ENCODE results near the gene LRP8. TPM values are rescaled to one million over a fixed set of nuclear protein-coding genes. Genes with fewer than 3 reads are reported as not detected.
A peak's percentile ranks its signal among the peaks of the same experiment; 100 is the strongest.

Gene LRP8
- total and polyA plus RNA-seq, 2 donors (not counting 1 experiment from before 2014, with no cell fraction given), result 7.8 to 9.4 TPM

GRCh38 chr1:53321366-53321765 lies 6.5 kb downstream of the LRP8 start:
- no peaks in the 10 kb centered on the region for H3K27me3 ChIP-seq (replicated peaks in 1 of 4; ENCODE audit: control extremely low read depth in 1 of 4, control insufficient read depth in 3 of 4, insufficient read depth in 4 of 4, low read length in 3 of 4)
- Mint-ChIP-seq H3K4me3 (no peak overlapping the region), H3K27me3 (no peaks in the 10 kb centered on the region), H3K9me3 (ENCODE audit: insufficient read depth) (no peaks in the 10 kb centered on the region), H3K4me1 (peaks cover 33% of the 10 kb centered on the region), H3K27ac (no peak overlapping the region)
- no peak overlapping the region for H3K27ac ChIP-seq (ENCODE audit: low read length in 2 of 2)
- H4K20me1 ChIP-seq (ENCODE audit: control insufficient read depth, insufficient read depth, low read length, poor library complexity, severe bottlenecking), result no peaks in the 10 kb centered on the region
- WGBS (ENCODE audit: insufficient coverage), result 10% methylated on average over 4 of the region's 5 CpGs
- H3K36me3 ChIP-seq (replicated peaks in 1 of 2; ENCODE audit: control extremely low read depth in 1 of 2, control insufficient read depth in 1 of 2, extremely low read depth in 1 of 2, insufficient read depth in 2 of 2, low read length in 1 of 2), result no peaks in the 10 kb centered on the region
- H3K79me2 ChIP-seq (ENCODE audit: control insufficient read depth, insufficient read depth, low read length), result peaks cover 5% of the 10 kb centered on the region
- no peak overlapping the region for H3K9ac ChIP-seq (ENCODE audit: low read length)
- intact Hi-C loops (cut with micrococcal nuclease), result loop anchor here (10.0 kb wide), 2 partner anchors 307 to 563 kb away; partner anchors contain the start of gene YIPF1
- peak; percentile 43 for DNase-seq
- no peak overlapping the region for H2AFZ ChIP-seq (ENCODE audit: insufficient read depth, low read depth, low read length, poor library complexity, severe bottlenecking)
- no peak overlapping the region for H3K4me3 ChIP-seq (ENCODE audit: control extremely low read depth in 1 of 5, extremely low read depth in 1 of 5, insufficient read depth in 1 of 5, low read depth in 2 of 5, low read length in 4 of 5)
- H3K9me3 ChIP-seq (ENCODE audit: control extremely low read depth in 1 of 3, control insufficient read depth in 2 of 3, insufficient read depth in 1 of 3, low read length in 2 of 3), result no peaks in the 10 kb centered on the region
- H3K4me2 ChIP-seq (replicated peaks; ENCODE audit: low read depth, low read length, poor library complexity, severe bottlenecking), result no peak overlapping the region
- no peak for ATAC-seq (ENCODE audit: low read depth)
- ChIA-PET CTCF (no interaction called here), POLR2A (no interaction called here)
- H3K4me1 ChIP-seq (ENCODE audit: control insufficient read depth in 2 of 2, insufficient read depth in 2 of 2, low read length in 2 of 2), result peaks cover 10 to 35% of the 10 kb centered on the region in 2 donors
- TF ChIP-seq CTCF (IDR thresholded peaks at IDR 0.05) (no peak), EZH2 (IDR thresholded peaks at IDR 0.05; ENCODE audit: borderline replicate concordance, insufficient read depth, low read depth, low read length, poor library complexity, severe bottlenecking) (no peak)

DNA sequence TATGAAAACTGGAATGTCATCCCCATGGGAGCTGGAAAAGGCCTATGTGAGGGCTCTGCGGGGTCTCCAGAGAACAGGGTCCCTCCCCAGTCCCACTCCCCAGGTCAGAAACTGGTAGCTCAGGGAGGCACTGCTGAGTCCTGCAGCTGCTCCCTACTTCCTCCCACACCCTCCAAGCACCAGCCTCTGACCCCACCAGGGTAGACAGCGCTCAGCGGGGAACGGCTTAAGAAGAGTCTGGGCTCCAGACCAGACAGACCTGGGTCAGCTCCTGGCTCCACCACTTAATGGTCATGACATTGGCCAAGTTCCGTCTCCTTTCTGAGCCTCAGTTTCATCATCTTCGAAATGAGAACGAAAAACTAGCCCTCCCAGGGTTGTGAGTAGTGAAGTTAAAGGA lies 7.2 kb downstream of the LRP8 start:
- H3K4me2 ChIP-seq (replicated peaks; ENCODE audit: low read depth, low read length, poor library complexity, severe bottlenecking), result no peak overlapping the region
- intact Hi-C loops (cut with micrococcal nuclease), result loop anchor here (10.0 kb wide), 2 partner anchors 306 to 564 kb away; partner anchors contain the start of gene YIPF1
- ChIA-PET CTCF (no interaction called here), POLR2A (no interaction called here)
- H3K9me3 Mint-ChIP-seq (ENCODE audit: insufficient read depth), result no peaks in the 10 kb centered on the region
- peaks cover 8 to 36% of the 10 kb centered on the region in 2 donors for H3K4me1 ChIP-seq (ENCODE audit: control insufficient read depth in 2 of 2, insufficient read depth in 2 of 2, low read length in 2 of 2)
- DNase-seq (no peak), ATAC-seq (ENCODE audit: low read depth) (no peak)
- H3K27ac ChIP-seq (ENCODE audit: low read length in 2 of 2), result no peak overlapping the region
- H3K4me3 ChIP-seq (ENCODE audit: control extremely low read depth in 1 of 5, extremely low read depth in 1 of 5, insufficient read depth in 1 of 5, low read depth in 2 of 5, low read length in 4 of 5), result no peak overlapping the region
- no peaks in the 10 kb centered on the region for H3K27me3 ChIP-seq (replicated peaks in 1 of 4; ENCODE audit: control extremely low read depth in 1 of 4, control insufficient read depth in 3 of 4, insufficient read depth in 4 of 4, low read length in 3 of 4)
- H3K9me3 ChIP-seq (ENCODE audit: control extremely low read depth in 1 of 3, control insufficient read depth in 2 of 3, insufficient read depth in 1 of 3, low read length in 2 of 3), result no peaks in the 10 kb centered on the region
- H3K79me2 ChIP-seq (ENCODE audit: control insufficient read depth, insufficient read depth, low read length), result peaks cover 7% of the 10 kb centered on the region
- no peak overlapping the region for H3K4me3 Mint-ChIP-seq
- H4K20me1 ChIP-seq (ENCODE audit: control insufficient read depth, insufficient read depth, low read length, poor library complexity, severe bottlenecking), result no peaks in the 10 kb centered on the region
- H3K27me3 Mint-ChIP-seq, result no peaks in the 10 kb centered on the region
- no peak for TF ChIP-seq EZH2 (IDR thresholded peaks at IDR 0.05; ENCODE audit: borderline replicate concordance, insufficient read depth, low read depth, low read length, poor library complexity, severe bottlenecking)
- no peak for TF ChIP-seq CTCF (IDR thresholded peaks at IDR 0.05)
- WGBS (ENCODE audit: insufficient coverage), result 97% methylated on average over 7 of the region's 7 CpGs
- H3K4me1 Mint-ChIP-seq, result peaks cover 31% of the 10 kb centered on the region
- no peak overlapping the region for H3K27ac Mint-ChIP-seq
- no peak overlapping the region for H3K9ac ChIP-seq (ENCODE audit: low read length)
- H3K36me3 ChIP-seq (replicated peaks in 1 of 2; ENCODE audit: control extremely low read depth in 1 of 2, control insufficient read depth in 1 of 2, extremely low read depth in 1 of 2, insufficient read depth in 2 of 2, low read length in 1 of 2), result no peaks in the 10 kb centered on the region
- no peak overlapping the region for H2AFZ ChIP-seq (ENCODE audit: insufficient read depth, low read depth, low read length, poor library complexity, severe bottlenecking)

Measured in B cell (primary cell).